LoVo (cell line): Measurements from ENCODE around the gene HINT1.

Experiments
- DNase-seq: peaks from one replicate; pipeline ENCODE4 v3.0.0-alpha.2; 2016; ENCODE audit warnings: low spot score

HINT1 gene

DNA sequence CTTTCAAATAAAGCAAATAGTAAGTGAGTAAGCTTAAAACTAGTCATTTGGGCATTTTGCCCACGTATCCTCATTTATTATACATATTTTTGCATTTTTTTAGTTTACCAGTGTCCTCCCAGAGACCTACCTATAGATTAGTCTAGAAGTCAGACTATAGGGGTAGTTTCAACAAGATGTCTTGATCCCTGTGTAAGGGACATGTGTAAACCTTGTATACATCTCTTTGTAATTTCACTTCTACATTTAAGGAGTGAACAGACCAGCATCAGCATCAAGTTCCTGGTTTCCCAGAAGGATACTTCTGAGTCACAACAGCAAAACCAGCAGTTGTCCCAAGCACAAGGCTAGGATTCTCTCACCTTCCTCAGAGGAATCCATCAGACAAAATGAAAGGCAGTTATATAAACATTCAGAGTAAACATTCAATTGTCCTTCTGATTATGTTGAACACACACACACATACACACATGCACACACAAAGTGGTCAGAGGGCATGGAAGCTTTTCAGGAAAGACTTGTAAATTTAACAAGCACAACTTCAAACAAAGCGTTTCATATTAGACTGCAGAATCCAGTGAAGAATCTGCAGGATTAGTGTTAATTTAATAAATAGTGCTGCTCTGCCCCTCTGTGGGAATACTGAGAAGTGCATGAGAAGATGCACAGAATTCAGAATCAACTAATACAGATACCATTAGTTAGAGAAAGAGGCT is 55.4 kb downstream of the HINT1 start:
- peak; percentile 56 for DNase-seq
